Bone marrow (tissue), 2 donors: ENCODE data around the gene ZIM2.

Experiments used
- DNase-seq, 2 donors: peaks; one replicate each; lab custom pipeline; 2025; lab: John Stamatoyannopoulos, UW

The ZIM2 gene

DNA sequence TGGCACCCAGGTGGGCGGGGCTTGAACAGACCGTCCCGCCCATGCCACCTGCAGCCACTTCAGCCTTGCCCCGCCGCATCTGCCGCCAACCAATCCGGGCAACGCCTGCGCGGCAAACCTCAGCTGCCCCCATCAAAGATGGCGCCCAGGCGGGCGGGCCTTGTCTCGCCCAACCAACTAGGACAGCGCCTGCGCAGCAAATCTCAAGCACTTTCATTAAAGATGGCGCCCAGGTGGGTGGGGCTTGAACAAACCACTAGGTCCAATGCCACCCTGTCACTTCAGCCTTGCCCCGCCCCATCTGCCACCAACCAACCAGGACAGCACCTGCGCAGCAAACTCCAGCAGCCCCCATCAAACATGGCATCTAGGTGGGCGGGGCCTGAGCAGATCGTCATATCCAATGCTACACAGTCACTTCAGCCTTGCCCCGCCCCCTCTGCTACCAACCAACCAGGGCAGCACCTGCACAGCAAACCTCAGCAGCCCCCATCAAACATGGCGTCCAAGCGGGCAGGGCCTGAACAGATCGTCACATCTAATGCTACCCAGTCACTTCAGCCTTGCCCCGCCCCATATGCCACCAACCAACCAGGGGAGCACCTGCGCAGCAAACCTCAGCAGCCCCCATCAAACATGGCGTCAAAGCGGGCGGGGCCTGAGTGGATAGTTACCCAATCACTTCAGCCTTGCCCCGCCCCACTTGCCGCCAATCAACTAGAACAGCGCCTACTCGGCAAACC, 1.4 kb downstream of the ZIM2 start:
- DNase-seq = no peak

GRCh38 chr19:56838024-56838908, 2.3 kb downstream of the ZIM2 start:
- no peak for DNase-seq

DNA sequence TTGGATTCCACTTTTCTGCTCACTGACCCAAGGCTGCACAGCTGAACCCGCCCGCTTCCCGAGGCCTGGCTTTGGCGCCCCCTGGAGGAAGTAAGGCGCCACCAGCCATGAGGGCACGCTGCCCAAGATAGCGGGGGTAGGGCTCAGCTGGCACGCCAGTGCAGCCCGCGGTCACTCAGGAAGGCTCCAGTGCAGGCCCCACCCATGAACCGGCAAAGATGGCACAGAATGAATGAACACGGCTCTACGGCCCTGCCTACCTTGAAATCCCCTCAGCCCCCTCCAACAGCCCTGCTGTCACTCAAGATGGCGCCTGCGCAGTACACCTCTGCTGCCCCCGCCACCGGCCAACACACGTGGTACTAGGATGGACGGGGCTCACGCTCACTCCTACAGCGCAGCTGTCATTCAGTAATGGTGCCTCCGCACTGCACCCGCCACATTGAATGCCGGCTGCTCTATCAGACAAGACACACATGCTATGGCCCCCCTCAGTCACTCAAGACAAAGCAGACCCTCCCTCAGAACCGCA, 3.0 kb downstream of the ZIM2 start:
- DNase-seq = no peak

DNA sequence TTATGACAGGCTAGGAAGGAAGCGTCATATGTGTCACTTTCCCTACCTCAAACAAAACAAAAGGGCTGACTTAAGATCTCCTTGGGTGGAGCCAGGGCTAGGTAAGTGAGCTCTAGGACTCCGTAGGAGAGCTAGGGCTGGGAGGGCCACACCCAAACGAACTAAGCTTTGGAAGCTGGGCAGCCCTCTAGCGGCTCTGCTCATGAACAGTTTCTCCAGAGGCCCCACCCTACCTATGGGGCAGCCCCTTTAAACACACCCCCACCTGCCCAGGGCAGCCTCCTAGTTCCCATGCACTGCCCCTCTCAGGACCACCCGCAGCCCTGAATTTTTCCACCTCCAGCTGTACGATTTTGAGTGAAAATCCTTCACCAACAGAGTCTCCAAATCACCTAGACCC, 3.5 kb downstream of the ZIM2 start:
- no peak for DNase-seq

- DNase-seq = no peak
These were observed 4.5 kb downstream of the ZIM2 start for GRCh38 chr19:56836059-56836458.

GRCh38 chr19:56835401-56835800, 5.1 kb downstream of the ZIM2 start:
- no peak for DNase-seq

DNA sequence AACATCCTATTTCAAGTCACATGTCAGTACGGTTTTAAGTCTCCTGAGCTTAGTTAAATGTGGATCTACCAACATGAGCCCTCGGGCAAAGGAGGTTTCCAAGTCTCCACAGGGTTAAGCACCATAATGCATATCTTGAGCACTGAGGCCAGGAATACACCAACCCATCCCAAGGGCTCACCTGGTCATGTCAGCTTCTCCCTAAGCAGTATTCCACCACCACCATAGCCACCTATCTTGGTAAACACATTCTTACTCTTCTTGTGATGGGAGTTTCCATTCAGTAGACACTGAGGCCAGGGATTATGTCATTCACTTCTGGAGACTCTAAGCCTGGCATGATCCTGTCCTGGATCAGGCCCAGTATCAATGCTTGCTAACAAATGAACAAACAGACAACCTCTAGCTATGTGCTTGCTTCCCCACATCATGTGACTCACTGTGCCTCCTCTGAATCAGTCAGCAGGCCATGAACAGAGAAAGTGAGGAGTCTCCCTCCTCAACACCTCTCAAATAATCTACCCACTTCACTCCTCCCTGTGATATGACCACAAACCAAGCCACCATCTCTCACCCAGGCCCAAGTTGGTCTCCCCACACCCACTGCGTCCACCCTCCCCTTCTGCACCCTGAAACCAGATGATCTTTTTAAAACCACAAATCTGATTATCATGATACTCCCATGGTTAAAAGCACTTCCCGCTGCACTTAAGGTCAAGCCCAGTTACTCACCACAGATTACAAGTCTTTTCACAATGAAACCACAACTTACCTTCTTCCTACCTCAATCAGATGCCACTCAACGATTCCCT, 5.8 kb downstream of the ZIM2 start:
- DNase-seq = no peak

DNA sequence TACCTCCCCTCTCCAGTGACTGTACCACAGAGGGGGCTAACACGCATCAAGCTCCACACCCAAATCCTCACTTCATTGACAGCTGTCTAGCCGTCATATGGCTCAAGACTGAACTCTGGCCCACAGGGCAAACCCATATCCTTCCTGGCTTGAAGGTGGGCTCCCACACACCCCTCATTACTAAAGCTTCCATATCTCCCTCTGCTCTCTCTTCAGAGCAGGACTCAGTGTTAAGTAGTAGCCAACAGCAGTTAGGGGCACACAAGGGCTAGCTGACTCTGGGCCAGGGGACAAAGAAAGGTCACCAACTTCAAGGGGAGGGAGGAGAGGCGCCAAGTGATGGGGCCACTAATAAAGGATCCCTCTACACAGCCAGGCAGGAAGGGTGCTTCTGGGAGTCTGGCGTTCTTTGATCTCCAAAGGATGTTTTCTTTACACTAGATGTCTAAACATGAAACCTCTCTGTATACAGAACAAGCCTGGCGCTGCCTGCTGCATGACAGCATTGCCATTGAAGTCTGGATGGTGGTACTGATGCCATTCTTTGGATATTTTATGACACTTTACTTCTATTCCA, 8.1 kb downstream of the ZIM2 start:
- DNase-seq = no peak

- no peak for DNase-seq
These were observed 9.3 kb downstream of the ZIM2 start for GRCh38 chr19:56831255-56831654.

DNA sequence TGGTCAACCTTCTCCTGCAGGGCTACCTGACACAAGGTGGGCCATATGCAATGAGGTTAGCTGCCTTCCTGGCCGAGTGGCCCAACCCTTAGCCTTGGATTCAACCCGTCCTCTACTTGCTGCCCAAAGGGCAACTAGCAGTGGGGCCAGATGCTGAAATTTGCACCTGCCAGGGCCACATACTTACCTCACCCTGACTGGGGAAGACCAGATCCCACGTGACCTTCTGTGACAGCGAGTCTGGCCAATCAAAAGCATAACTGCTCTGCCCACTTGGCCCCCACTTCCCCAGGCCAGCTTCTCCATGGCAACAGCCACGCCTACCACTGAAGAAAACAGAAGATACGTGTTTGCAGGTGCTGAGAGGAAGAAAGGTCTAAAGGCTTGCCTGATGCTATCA, 10.9 kb downstream of the ZIM2 start:
- no peak for DNase-seq

GRCh38 chr19:56827708-56828107, 12.8 kb downstream of the ZIM2 start:
- DNase-seq = no peak

DNA sequence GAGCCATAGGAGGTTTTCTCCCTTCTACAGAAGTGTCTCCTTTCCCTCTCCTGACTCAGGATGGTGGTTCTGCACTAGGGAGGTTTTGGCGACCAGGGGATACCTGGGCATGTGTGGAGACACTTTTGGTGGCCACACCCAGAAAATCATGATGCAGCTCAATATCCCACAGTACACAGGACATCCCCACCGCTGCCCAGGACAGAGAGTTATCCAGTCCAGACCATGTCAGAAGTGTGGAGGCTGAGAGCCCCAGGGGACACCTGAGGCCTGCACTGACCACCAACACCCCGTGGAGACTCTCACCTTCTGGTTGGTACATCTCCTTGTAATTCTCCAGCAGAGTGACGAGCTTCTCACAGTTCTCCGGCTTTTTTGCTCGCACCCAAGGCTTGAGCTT, 16.6 kb downstream of the ZIM2 start:
- DNase-seq = no peak

GRCh38 chr19:56823417-56823816, 17.1 kb downstream of the ZIM2 start:
- no peak for DNase-seq

- DNase-seq = no peak
These were observed 17.8 kb downstream of the ZIM2 start for GRCh38 chr19:56822755-56823154.

GRCh38 chr19:56821675-56822074, 18.9 kb downstream of the ZIM2 start:
- no peak for DNase-seq

GRCh38 chr19:56821209-56821608, 19.3 kb downstream of the ZIM2 start:
- DNase-seq = no peak

DNA sequence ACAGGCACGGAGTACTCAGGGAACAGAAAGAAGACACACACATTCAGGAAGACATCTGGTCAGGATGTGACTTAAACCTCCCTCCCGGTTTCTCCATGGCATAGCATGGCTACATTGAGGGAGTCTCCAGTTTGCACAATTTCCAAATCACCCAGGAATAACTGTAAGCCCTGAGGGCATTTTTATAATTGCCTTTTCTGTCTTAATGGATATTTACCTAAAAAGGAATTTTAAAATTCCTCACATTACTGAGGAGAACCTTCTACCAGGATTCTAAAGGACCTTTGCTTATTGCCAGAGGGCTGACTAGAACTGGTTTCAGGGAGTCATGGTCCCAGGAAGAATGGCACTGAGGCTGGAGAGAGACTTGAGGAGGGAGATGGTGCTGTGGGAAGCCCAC, 21.4 kb downstream of the ZIM2 start:
- no peak for DNase-seq

DNA sequence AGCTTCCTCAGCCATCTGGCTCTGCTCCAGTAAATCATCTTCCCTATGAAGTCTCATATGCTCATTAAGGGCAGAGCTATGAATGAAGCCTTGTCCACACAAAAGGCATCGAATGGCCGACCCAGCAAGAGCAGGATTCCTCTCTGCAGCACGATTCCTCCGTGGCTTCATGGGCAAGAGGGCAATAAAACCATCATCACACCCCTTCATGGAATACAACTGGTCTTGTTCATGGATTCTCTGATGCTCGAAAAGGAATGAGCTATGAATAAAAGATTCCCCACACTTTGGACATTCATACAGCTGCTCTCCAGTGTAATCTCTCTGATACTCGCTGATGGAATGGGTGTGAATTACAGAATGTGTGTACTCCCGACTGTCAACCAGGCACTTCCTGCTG, 25.9 kb downstream of the ZIM2 start:
- no peak for DNase-seq

DNA sequence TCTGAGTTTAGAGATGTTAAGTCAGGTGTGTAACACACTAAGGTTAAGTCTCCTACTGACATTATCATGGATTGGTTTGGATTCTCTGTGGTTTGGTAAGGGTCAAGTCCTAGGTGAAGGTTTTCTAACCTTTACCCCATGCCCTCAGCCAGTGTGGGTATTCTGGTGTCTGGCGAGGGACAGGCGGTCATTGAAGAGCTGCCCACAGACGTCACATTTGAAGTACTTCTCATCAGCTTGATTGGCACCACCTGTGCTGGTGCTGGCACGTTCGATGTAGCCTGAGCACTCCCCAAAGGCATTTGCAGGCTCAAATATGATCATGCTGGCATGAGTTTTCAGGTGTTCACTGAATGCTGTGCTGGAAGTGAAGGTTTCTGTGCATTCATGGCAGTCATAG, 27.0 kb downstream of the ZIM2 start:
- no peak for DNase-seq

GRCh38 chr19:56811480-56811879, 29.0 kb downstream of the ZIM2 start:
- no peak for DNase-seq

DNA sequence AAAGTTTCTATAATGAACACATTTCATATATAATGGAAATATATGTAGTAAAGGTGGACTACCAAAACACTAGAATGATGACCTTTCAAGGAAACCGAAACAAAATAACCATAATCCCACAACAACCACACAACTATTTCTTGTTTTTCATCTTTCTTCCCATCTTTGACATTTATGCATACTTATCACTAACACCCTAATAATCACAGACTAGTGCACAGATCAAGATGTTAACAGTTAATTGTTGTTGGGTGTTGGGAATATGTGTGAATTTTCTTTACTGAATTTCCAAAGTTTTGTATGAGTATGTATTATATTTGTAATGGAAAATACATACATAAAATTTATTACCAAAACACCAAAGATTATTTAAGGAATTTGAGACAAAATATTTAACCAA, 30.3 kb downstream of the ZIM2 start:
- no peak for DNase-seq
